HG03039 (cell line): Measurements from ENCODE around the gene LPCAT2.
"Not testable (repeated sequence)": the region's sequence is repeated elsewhere in the genome, so short reads cannot be mapped to it uniquely, and the experiment has no call there.

Source experiments
- ATAC-seq: cut with Tn5 transposase; IDR thresholded peaks from one replicate; pipeline ENCODE4 v1.9.1; 2021; ENCODE audit warnings: mild to moderate bottlenecking, moderate library complexity; ENCODE audit not compliant: unreplicated experiment

Gene LPCAT2

GRCh38 chr16:55588799-55589198 lies 79.9 kb downstream of the LPCAT2 start:
- no peak for ATAC-seq

GRCh38 chr16:55592306-55592705 lies 83.4 kb downstream of the LPCAT2 start:
- no peak for ATAC-seq

GRCh38 chr16:55597928-55598327 lies 89.1 kb downstream of the LPCAT2 start:
- ATAC-seq: no peak

- no peak for ATAC-seq
Observed at GRCh38 chr16:55605754-55606336, 97.0 kb downstream of the LPCAT2 start.

GRCh38 chr16:55613613-55614335 lies 104.9 kb downstream of the LPCAT2 start:
- no peak for ATAC-seq

GRCh38 chr16:55615071-55615470 lies 106.2 kb downstream of the LPCAT2 start:
- no peak for ATAC-seq

GRCh38 chr16:55615670-55616069 lies 106.8 kb downstream of the LPCAT2 start:
- not testable (repeated sequence) for ATAC-seq

GRCh38 chr16:55621771-55622170 lies 112.9 kb downstream of the LPCAT2 start:
- ATAC-seq: no peak

- no peak for ATAC-seq
Observed at GRCh38 chr16:55622272-55622671, 113.4 kb downstream of the LPCAT2 start.

- ATAC-seq: no peak
Observed at GRCh38 chr16:55622930-55623561, 114.2 kb downstream of the LPCAT2 start.

- ATAC-seq: no peak
Observed at GRCh38 chr16:55623640-55624039, 114.8 kb downstream of the LPCAT2 start.

- no peak for ATAC-seq
Observed at GRCh38 chr16:55624696-55625095, 115.8 kb downstream of the LPCAT2 start.

- no peak for ATAC-seq
Observed at GRCh38 chr16:55625843-55626242, 117.0 kb downstream of the LPCAT2 start.

GRCh38 chr16:55628306-55628968 lies 119.6 kb downstream of the LPCAT2 start:
- no peak for ATAC-seq

- no peak for ATAC-seq
Observed at GRCh38 chr16:55630774-55631173, 121.9 kb downstream of the LPCAT2 start.

- ATAC-seq: no peak
Observed at GRCh38 chr16:55632259-55632658, 123.4 kb downstream of the LPCAT2 start.

GRCh38 chr16:55634193-55634592 lies 125.3 kb downstream of the LPCAT2 start:
- no peak for ATAC-seq
